HG03520 (cell line): ENCODE measurements around the gene CENPM.

Source experiments
- ATAC-seq: cut with Tn5 transposase; IDR thresholded peaks from one replicate; pipeline ENCODE4 v1.9.1; 2021; ENCODE audit warnings: mild to moderate bottlenecking, moderate library complexity; ENCODE audit not compliant: unreplicated experiment

The CENPM gene

GRCh38 chr22:41900652-41901312 is 46.2 kb downstream of the CENPM start:
- ATAC-seq: no peak

GRCh38 chr22:41899992-41900651 is 46.8 kb downstream of the CENPM start:
- ATAC-seq: no peak

GRCh38 chr22:41899110-41899509 is 47.8 kb downstream of the CENPM start:
- no peak for ATAC-seq

GRCh38 chr22:41898645-41899044 is 48.3 kb downstream of the CENPM start:
- ATAC-seq: no peak

- ATAC-seq: no peak
Measured at GRCh38 chr22:41893591-41894375, 53.2 kb downstream of the CENPM start.

- ATAC-seq: no peak
Measured at GRCh38 chr22:41892721-41893120, 54.2 kb downstream of the CENPM start.

- ATAC-seq: no peak
Measured at GRCh38 chr22:41891407-41891806, 55.5 kb downstream of the CENPM start.
